ENCODE measurements around the gene TMEM260.

- TF ChIP-seq POLR2AphosphoS5 (IDR thresholded peaks at IDR 0.05), result no peak
- no peak for TF ChIP-seq CTCF (IDR thresholded peaks at IDR 0.05 in 8 of 11, conservative IDR thresholded peaks at IDR 0.05 in 3 of 11)
- TF ChIP-seq POLR2A (IDR thresholded peaks at IDR 0.05), result no peak
These were observed 69.1 kb downstream of the TMEM260 start for GRCh38 chr14:56648508-56649301.

Measured in spleen (tissue), 7 donors.